ENCODE data around the gene SAE1.

Gene SAE1

GRCh38 chr19:47187797-47188196 lies 57.2 kb downstream of the SAE1 start:
- Histone ChIP-seq H3K27ac (no peak overlapping the region), H3K9ac (ENCODE audit: insufficient read length) (no peak overlapping the region), H3K9me3 (ENCODE audit: low read depth, low read length) (no peaks in the 10 kb centered on the region), H3K36me3 (ENCODE audit: insufficient read depth, low read length) (peaks cover 42% of the 10 kb centered on the region; the same call in 1 of the 2 replicates), H3K4me3 (no peak overlapping the region)
- no peak for DNase-seq (ENCODE audit: low read depth, low spot score)
- no peak for TF ChIP-seq EZH2 (IDR thresholded peaks at IDR 0.05)
- no peak for TF ChIP-seq POLR2AphosphoS5 (IDR thresholded peaks at IDR 0.05; ENCODE audit: borderline replicate concordance, low read depth, low read length)
- TF ChIP-seq FOXP2 (optimal IDR thresholded peaks at IDR 0.05; ENCODE audit: control extremely low read depth, extremely low read length, insufficient read depth): no peak

GRCh38 chr19:47188507-47189033 lies 57.9 kb downstream of the SAE1 start:
- peak overlapping the region; percentile 50 for H3K27ac ChIP-seq

GRCh38 chr19:47190167-47190727 lies 59.6 kb downstream of the SAE1 start:
- Histone ChIP-seq H3K4me3 (no peak overlapping the region), H3K9me3 (ENCODE audit: low read depth, low read length) (no peaks in the 10 kb centered on the region), H3K27ac (peak overlapping the region; percentile 49; the same call in 1 of the 2 replicates), H3K36me3 (ENCODE audit: insufficient read depth, low read length) (peaks cover 28% of the 10 kb centered on the region; the same call in 1 of the 2 replicates), H3K9ac (ENCODE audit: insufficient read length) (no peak overlapping the region)
- no peak for DNase-seq (ENCODE audit: low read depth, low spot score)
- TF ChIP-seq POLR2AphosphoS5 (IDR thresholded peaks at IDR 0.05; ENCODE audit: borderline replicate concordance, low read depth, low read length) (no peak), EZH2 (IDR thresholded peaks at IDR 0.05) (no peak), FOXP2 (optimal IDR thresholded peaks at IDR 0.05; ENCODE audit: control extremely low read depth, extremely low read length, insufficient read depth) (no peak)

More at GRCh38 chr19:47188507-47189033, 57.9 kb downstream of the SAE1 start:
- Histone ChIP-seq H3K9ac (ENCODE audit: insufficient read length) (no peak overlapping the region), H3K4me3 (no peak overlapping the region), H3K36me3 (ENCODE audit: insufficient read depth, low read length) (peaks cover 35% of the 10 kb centered on the region; the same call in 1 of the 2 replicates), H3K9me3 (ENCODE audit: low read depth, low read length) (no peaks in the 10 kb centered on the region)
- DNase-seq (ENCODE audit: low read depth, low spot score): no peak
- no peak for TF ChIP-seq EZH2 (IDR thresholded peaks at IDR 0.05)

DNA sequence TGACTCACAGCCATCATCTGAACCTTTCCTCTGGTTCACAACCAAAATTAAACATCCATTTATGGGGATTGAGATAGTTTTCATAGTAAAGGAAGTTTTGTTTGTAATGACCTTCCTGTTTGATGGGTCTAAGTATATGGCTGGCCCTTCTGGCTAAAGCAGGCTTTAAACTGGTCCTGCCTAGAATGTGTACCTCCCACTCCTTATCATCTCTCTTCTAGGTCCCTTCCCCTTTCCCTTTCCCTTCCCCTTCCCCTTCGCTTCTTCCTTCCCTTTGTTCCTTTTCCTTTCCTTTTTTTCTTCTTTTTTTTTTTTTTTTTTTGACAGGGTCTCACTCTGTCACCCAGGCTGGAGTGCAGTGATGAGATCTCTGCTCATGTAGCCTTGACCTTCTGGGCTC lies 64.8 kb downstream of the SAE1 start:
- DNase-seq (ENCODE audit: low read depth, low spot score): no peak
- Histone ChIP-seq H3K36me3 (ENCODE audit: insufficient read depth, low read length) (peaks cover 31% of the 10 kb centered on the region), H3K9me3 (ENCODE audit: low read depth, low read length) (no peaks in the 10 kb centered on the region), H3K9ac (ENCODE audit: insufficient read length) (no peak overlapping the region), H3K4me3 (no peak overlapping the region), H3K27ac (no peak overlapping the region)
- TF ChIP-seq EZH2 (IDR thresholded peaks at IDR 0.05) (no peak), FOXP2 (optimal IDR thresholded peaks at IDR 0.05; ENCODE audit: control extremely low read depth, extremely low read length, insufficient read depth) (no peak), POLR2AphosphoS5 (IDR thresholded peaks at IDR 0.05; ENCODE audit: borderline replicate concordance, low read depth, low read length) (no peak)

- H3K36me3 ChIP-seq (ENCODE audit: insufficient read depth, low read length): peaks cover 25% of the 10 kb centered on the region
Measured at GRCh38 chr19:47197141-47197540, 66.5 kb downstream of the SAE1 start.

DNA sequence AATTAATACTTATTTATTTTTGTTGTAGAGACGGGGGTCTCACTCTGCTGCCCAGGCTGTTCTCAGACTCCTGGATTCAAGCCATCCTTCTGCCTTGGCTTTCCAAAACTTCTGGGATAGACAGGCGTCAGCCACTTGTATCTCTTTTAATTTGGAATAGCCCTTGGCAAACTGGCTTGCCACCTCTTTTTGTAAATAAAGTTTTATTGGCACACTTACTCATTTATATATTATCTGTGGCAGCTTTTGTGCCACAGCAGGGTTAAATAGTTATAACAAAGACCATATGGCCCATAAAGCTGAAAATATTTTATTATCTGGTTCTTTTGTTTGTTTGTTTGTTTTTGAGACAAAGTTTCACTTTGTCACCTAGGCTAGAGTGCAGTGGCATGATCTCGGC lies 69.9 kb downstream of the SAE1 start:
- Histone ChIP-seq H3K36me3 (ENCODE audit: insufficient read depth, low read length) (peaks cover 49% of the 10 kb centered on the region), H3K9ac (ENCODE audit: insufficient read length) (no peak overlapping the region), H3K4me3 (no peak overlapping the region), H3K9me3 (ENCODE audit: low read depth, low read length) (no peaks in the 10 kb centered on the region), H3K27ac (no peak overlapping the region)
- no peak for TF ChIP-seq POLR2AphosphoS5 (IDR thresholded peaks at IDR 0.05; ENCODE audit: borderline replicate concordance, low read depth, low read length)
- no peak for TF ChIP-seq EZH2 (IDR thresholded peaks at IDR 0.05)
- DNase-seq (ENCODE audit: low read depth, low spot score): no peak

More at GRCh38 chr19:47197141-47197540, 66.5 kb downstream of the SAE1 start:
- Histone ChIP-seq H3K9ac (ENCODE audit: insufficient read length) (no peak overlapping the region), H3K9me3 (ENCODE audit: low read depth, low read length) (no peaks in the 10 kb centered on the region), H3K4me3 (no peak overlapping the region), H3K27ac (no peak overlapping the region)
- no peak for TF ChIP-seq POLR2AphosphoS5 (IDR thresholded peaks at IDR 0.05; ENCODE audit: borderline replicate concordance, low read depth, low read length)
- no peak for TF ChIP-seq FOXP2 (optimal IDR thresholded peaks at IDR 0.05; ENCODE audit: control extremely low read depth, extremely low read length, insufficient read depth)
- TF ChIP-seq EZH2 (IDR thresholded peaks at IDR 0.05): no peak
- DNase-seq (ENCODE audit: low read depth, low spot score): no peak

DNA sequence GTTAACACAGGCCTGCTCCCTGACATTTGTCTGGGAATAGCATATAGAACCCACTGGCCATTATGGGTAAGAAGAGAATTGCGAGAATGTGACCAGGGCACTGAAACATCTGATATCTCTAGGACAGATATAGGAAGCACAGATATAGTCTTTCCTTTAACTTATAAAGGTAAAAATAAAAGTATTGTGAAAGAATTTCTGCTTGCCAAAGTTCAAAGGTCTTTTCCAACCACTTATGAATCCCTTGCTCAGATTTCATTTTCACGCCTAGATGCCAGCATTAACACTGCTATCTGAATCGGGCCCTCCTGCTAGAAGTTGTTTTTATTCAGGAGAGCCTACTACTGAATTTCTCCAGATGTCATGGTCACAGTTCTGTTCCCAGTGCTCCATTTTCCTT lies 72.6 kb downstream of the SAE1 start:
- no peak overlapping the region for H3K27ac ChIP-seq
- DNase-seq (ENCODE audit: low read depth, low spot score): no peak
- no peaks in the 10 kb centered on the region for H3K9me3 ChIP-seq (ENCODE audit: low read depth, low read length)
- H3K36me3 ChIP-seq (ENCODE audit: insufficient read depth, low read length): peaks cover 53% of the 10 kb centered on the region
- no peak overlapping the region for H3K9ac ChIP-seq (ENCODE audit: insufficient read length)
- TF ChIP-seq POLR2AphosphoS5 (IDR thresholded peaks at IDR 0.05; ENCODE audit: borderline replicate concordance, low read depth, low read length) (no peak), FOXP2 (optimal IDR thresholded peaks at IDR 0.05; ENCODE audit: control extremely low read depth, extremely low read length, insufficient read depth) (no peak), EZH2 (IDR thresholded peaks at IDR 0.05) (no peak)
- no peak overlapping the region for H3K4me3 ChIP-seq

GRCh38 chr19:47209319-47210179 lies 78.9 kb downstream of the SAE1 start:
- DNase-seq (ENCODE audit: low read depth, low spot score): no peak
- TF ChIP-seq POLR2AphosphoS5 (IDR thresholded peaks at IDR 0.05; ENCODE audit: borderline replicate concordance, low read depth, low read length) (no peak), FOXP2 (optimal IDR thresholded peaks at IDR 0.05; ENCODE audit: control extremely low read depth, extremely low read length, insufficient read depth) (no peak), EZH2 (IDR thresholded peaks at IDR 0.05) (no peak)
- no peaks in the 10 kb centered on the region for H3K9me3 ChIP-seq (ENCODE audit: low read depth, low read length)
- no peak overlapping the region for H3K4me3 ChIP-seq
- H3K27ac ChIP-seq: peak overlapping the region; percentile 79
- H3K36me3 ChIP-seq (ENCODE audit: insufficient read depth, low read length): peaks cover 55% of the 10 kb centered on the region
- H3K9ac ChIP-seq (ENCODE audit: insufficient read length): no peak overlapping the region
